Measurements from ENCODE around the gene URB2.

DNA sequence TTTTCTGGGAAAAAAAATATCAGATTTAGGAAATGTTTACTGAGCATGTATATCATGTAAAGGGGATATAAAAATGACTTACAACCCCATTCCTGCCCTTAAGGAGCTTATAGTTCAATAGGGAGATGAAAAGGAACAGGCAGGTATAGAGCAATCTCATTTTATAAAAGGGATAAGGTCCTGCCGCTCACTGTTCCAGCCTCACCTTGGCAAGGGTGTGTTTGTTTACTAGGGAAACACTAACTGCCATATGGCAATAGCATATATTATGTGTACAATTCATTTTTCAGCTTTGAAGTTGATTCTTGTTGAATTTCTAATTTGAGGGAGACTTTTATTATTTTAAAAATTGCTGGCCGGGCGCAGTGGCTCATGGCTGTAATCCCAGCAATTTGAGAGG is 25.5 kb downstream of the URB2 start:
- TF ChIP-seq, protein P1, sequence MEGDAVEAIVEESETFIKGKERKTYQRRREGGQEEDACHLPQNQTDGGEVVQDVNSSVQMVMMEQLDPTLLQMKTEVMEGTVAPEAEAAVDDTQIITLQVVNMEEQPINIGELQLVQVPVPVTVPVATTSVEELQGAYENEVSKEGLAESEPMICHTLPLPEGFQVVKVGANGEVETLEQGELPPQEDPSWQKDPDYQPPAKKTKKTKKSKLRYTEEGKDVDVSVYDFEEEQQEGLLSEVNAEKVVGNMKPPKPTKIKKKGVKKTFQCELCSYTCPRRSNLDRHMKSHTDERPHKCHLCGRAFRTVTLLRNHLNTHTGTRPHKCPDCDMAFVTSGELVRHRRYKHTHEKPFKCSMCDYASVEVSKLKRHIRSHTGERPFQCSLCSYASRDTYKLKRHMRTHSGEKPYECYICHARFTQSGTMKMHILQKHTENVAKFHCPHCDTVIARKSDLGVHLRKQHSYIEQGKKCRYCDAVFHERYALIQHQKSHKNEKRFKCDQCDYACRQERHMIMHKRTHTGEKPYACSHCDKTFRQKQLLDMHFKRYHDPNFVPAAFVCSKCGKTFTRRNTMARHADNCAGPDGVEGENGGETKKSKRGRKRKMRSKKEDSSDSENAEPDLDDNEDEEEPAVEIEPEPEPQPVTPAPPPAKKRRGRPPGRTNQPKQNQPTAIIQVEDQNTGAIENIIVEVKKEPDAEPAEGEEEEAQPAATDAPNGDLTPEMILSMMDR (IDR thresholded peaks at IDR 0.05): no peak
- TF ChIP-seq POLR2A (IDR thresholded peaks at IDR 0.05) (no peak), EP300 (IDR thresholded peaks at IDR 0.05) (no peak)

Measured in stomach (tissue), 4 donors.